ENCODE results near the gene ORC6. TPM values are rescaled to one million over a fixed set of nuclear protein-coding genes. Genes with fewer than 3 reads are reported as not detected.

ORC6 gene
- total RNA-seq, 2 donors from 2014 or later: 2.0 to 2.1 TPM

Other genes starting within 250 kb of the ORC6 start
- 1 to 10 TPM in 1 of 2 donors, under 1 TPM in 1; 0.76 to 1.8 TPM for gene SHCBP1, start 68.3 kb upstream of the ORC6 start, total RNA-seq
- gene VPS35, start 481 bp upstream of the ORC6 start, total RNA-seq: 10 to 100 TPM; 68.0 to 74.0 TPM
- 100 to 1,000 TPM; 230 to 333 TPM for gene MYLK3, start 58.7 kb downstream of the ORC6 start, total RNA-seq
- 10 to 100 TPM in 1 of 2 donors, 1 to 10 TPM in 1; 8.6 to 10.2 TPM for gene C16orf87, start 141.5 kb downstream of the ORC6 start, total RNA-seq
- 10 to 100 TPM; 14.0 to 24.5 TPM for gene GPT2, start 194.7 kb downstream of the ORC6 start, total RNA-seq

All from left cardiac atrium (tissue), 2 donors.